Naive thymus-derived CD4-positive, alpha-beta T cell (primary cell): ENCODE results near the gene KCNQ1OT1. TPM values are rescaled to one million over a fixed set of nuclear protein-coding genes. Genes with fewer than 3 reads are reported as not detected.

Experiments used
- ATAC-seq: fragments of 150-1000 bp; cut with Tn5 transposase; 2 replicates; pipeline ENCODE4 v1.10.0; 2021; ENCODE audit warnings: mild to moderate bottlenecking, moderate library complexity
- CTCF ChIA-PET: fragments of 350-600 bp; sonication (Branson Sonifier 250); formaldehyde crosslinking; loops from one replicate; lab custom pipeline; 2021; ENCODE audit warnings: antibody characterized with exemption; lab: Charles Lee
- POLR2A ChIA-PET: fragments of 350-600 bp; sonication (Branson Sonifier 250); formaldehyde crosslinking; loops from one replicate; lab custom pipeline; 2021; ENCODE audit warnings: antibody characterized with exemption, inconsistent platforms; lab: Charles Lee
- DNase-seq, 9 donors: peaks; one replicate each; pipeline versions ENCODE4 v3.0.0 to v3.0.0-alpha.2; 2020 to 2022; ENCODE audit warnings: mixed read lengths in 1 of 9
- H3K27ac ChIP-seq: one replicate; pipeline ENCODE4 v1.7.0; 2013; ENCODE audit warnings: mild to moderate bottlenecking, low read depth, low read length, moderate library complexity
- H3K27me3 ChIP-seq, 2 donors: one replicate each; pipeline ENCODE4 v1.7.0; 2013; ENCODE audit warnings: low read length in 2 of 2, mild to moderate bottlenecking in 2 of 2, moderate library complexity in 2 of 2; ENCODE audit not compliant: control insufficient read depth in 2 of 2, insufficient read depth in 2 of 2
- H3K36me3 ChIP-seq, 3 experiments: 1 replicate in 2 of 3; 2 replicates in 1 of 3; pipeline ENCODE4 v1.7.0; 2013; ENCODE audit warnings: low read length in 3 of 3, mild to moderate bottlenecking in 3 of 3, moderate library complexity in 1 of 3; ENCODE audit not compliant: insufficient read depth in 3 of 3, control insufficient read depth in 2 of 3
- H3K4me1 ChIP-seq, 2 donors: one replicate each; pipeline ENCODE4 v1.7.0; 2013; ENCODE audit warnings: low read length in 2 of 2, mild to moderate bottlenecking in 2 of 2, moderate library complexity in 1 of 2; ENCODE audit not compliant: control insufficient read depth in 2 of 2, insufficient read depth in 2 of 2
- H3K4me3 ChIP-seq: 2 replicates; pipeline ENCODE4 v1.7.0; 2013; ENCODE audit warnings: mild to moderate bottlenecking, low read length
- H3K9me3 ChIP-seq, 3 experiments: 1 replicate in 2 of 3; 2 replicates in 1 of 3; pipeline ENCODE4 v1.7.0; 2013; ENCODE audit warnings: low read length in 3 of 3; ENCODE audit not compliant: control insufficient read depth in 2 of 3
- H3K27ac Mint-ChIP-seq, 9 donors: one replicate each; pipeline ENCODE4 v1.8.0; 2020 to 2022; ENCODE audit warnings: mixed read lengths in 9 of 9, mild to moderate bottlenecking in 8 of 9, moderate library complexity in 5 of 9, inconsistent platforms in 2 of 9
- H3K27me3 Mint-ChIP-seq, 5 donors: one replicate each; pipeline ENCODE4 v1.8.0; 2021 to 2022; ENCODE audit warnings: mixed read lengths in 5 of 5, mild to moderate bottlenecking in 1 of 5
- H3K36me3 Mint-ChIP-seq, 5 donors: one replicate each; pipeline ENCODE4 v1.8.0; 2020 to 2022; ENCODE audit warnings: mixed read lengths in 5 of 5, mild to moderate bottlenecking in 3 of 5, inconsistent platforms in 1 of 5
- H3K4me1 Mint-ChIP-seq, 7 donors: one replicate each; pipeline ENCODE4 v1.8.0; 2020 to 2022; ENCODE audit warnings: mixed read lengths in 7 of 7, mild to moderate bottlenecking in 3 of 7, inconsistent platforms in 1 of 7
- H3K4me3 Mint-ChIP-seq, 10 donors: one replicate each; pipeline ENCODE4 v1.8.0; 2020 to 2022; ENCODE audit warnings: mild to moderate bottlenecking in 10 of 10, mixed read lengths in 10 of 10, moderate library complexity in 6 of 10, inconsistent platforms in 2 of 10
- H3K9me3 Mint-ChIP-seq, 11 donors: one replicate each; pipeline ENCODE4 v1.8.0; 2020 to 2022; ENCODE audit warnings: mixed read lengths in 11 of 11, mild to moderate bottlenecking in 4 of 11, inconsistent platforms in 1 of 11, moderate library complexity in 1 of 11
- intact Hi-C, 2 donors: fragments of 100-400 bp; cut with micrococcal nuclease; formaldehyde crosslinking; loops; one replicate each; pipeline ENCODE4 v1.15.1; 2023
- polyA plus RNA-seq, 2 donors: library from polyadenylated mRNA; unstranded; fragments of 300-500 nt; fragmentation: Illumina TruSeq; gene quantifications; one replicate each; pipeline ENCODE4 v1.2.3, GENCODE V29; 2021
- total RNA-seq, 6 experiments: library from RNA in 5 of 6; stranded (reverse) in 5 of 6; gene quantifications; 1 replicate in 5 of 6; 2 replicates in 1 of 6; pipeline ENCODE4 v1.2.3 and lab custom pipeline; 2021 to 2026

Gene KCNQ1OT1
- total and polyA plus RNA-seq, 7 experiments from 2014 or later = 0.07 to 0.56 (median 0.19) TPM

DNA sequence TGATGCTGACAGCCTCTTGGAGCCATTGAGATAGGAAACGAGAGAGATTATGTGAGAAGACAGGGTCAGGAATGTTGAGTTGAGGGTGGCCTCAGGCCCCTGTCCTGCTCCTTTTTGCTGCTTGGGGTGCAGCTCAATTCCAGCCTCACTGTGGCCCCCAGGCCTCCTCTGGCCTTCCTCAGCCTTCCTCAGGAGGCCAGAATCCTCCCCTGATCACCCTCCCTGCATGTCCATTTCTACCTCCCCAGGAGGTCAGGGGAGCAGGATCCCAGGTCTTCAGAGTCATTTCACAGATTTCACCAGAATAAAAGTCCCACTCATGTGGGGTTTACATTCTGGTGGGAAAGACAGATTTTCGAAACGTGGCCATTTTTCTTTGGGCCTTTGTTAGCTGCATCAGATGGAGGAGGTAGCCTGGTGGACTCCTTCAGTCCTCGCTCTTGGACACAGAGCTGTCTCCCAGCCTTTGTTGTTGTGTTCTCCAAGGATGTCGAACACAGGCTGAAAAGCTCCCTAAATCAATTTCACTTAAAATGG is 2.2 kb upstream of the KCNQ1OT1 start:
- Mint-ChIP-seq H3K27me3 (peaks cover 0 to 5% (median 0%) of the 10 kb centered on the region in 5 donors), H3K4me3 (peak overlapping the region in 4 of 10 donors; percentile 8 to 80 (median 46)), H3K4me1 (peaks cover 0 to 23% (median 7%) of the 10 kb centered on the region in 7 donors), H3K27ac (no peak overlapping the region), H3K36me3 (peaks cover 0 to 37% (median 16%) of the 10 kb centered on the region in 5 donors), H3K9me3 (peaks cover 0 to 5% (median 3%) of the 10 kb centered on the region in 11 donors)
- H3K9me3 ChIP-seq = no peaks in the 10 kb centered on the region
- intact Hi-C loops = loop anchor here in 1 of 2 donors (5.0 kb wide), 1 partner anchor 290 kb away; the partner anchor contains the start of gene NAP1L4
- peaks cover 2 to 4% of the 10 kb centered on the region in 2 donors for H3K4me1 ChIP-seq
- DNase-seq (no peak), ATAC-seq (no peak)
- H3K27ac ChIP-seq = no peak overlapping the region
- no peak overlapping the region for H3K4me3 ChIP-seq
- ChIA-PET CTCF (no interaction called here), POLR2A (no interaction called here)
- peaks cover 0 to 7% (median 0%) of the 10 kb centered on the region in 3 experiments for H3K36me3 ChIP-seq
- no peaks in the 10 kb centered on the region for H3K27me3 ChIP-seq

DNA sequence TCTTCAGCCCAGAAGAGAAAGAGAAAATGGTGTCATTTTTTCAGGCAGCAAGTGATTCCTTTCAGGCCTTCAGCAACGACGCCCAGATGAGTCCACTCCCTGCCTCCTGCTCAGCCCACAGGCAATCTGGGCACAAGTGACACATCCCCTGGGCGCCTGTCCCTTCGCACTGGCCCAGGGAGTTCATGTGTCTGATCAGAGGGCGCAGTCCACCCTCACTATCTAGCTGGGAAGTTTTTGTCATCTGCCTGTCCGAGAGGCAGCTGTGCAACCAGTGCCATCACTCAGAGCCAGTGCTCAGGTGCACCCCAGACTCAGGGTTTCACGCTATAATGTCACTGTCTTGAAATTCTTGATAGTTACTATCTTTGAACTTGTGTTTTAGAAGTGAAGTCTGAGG is 1.4 kb upstream of the KCNQ1OT1 start:
- H3K36me3 ChIP-seq = peaks cover 0 to 7% (median 0%) of the 10 kb centered on the region in 3 experiments
- no peaks in the 10 kb centered on the region for H3K27me3 ChIP-seq
- no peak for ATAC-seq
- peaks cover 2 to 4% of the 10 kb centered on the region in 2 donors for H3K4me1 ChIP-seq
- no peak overlapping the region for H3K4me3 ChIP-seq
- ChIA-PET CTCF (no interaction called here), POLR2A (no interaction called here)
- H3K9me3 Mint-ChIP-seq = peaks cover 0 to 4% (median 3%) of the 10 kb centered on the region in 11 donors
- no peaks in the 10 kb centered on the region for H3K9me3 ChIP-seq
- H3K27ac Mint-ChIP-seq = peak overlapping the region in 1 of 9 donors; percentile 77
- intact Hi-C loops = loop anchor here in 1 of 2 donors (5.0 kb wide), 1 partner anchor 291 kb away; the partner anchor contains the start of gene NAP1L4
- H3K27ac ChIP-seq = no peak overlapping the region
- H3K36me3 Mint-ChIP-seq = peaks cover 0 to 37% (median 18%) of the 10 kb centered on the region in 5 donors
- H3K4me3 Mint-ChIP-seq = peak overlapping the region; percentile 18 to 80 (median 64)
- H3K4me1 Mint-ChIP-seq = peaks cover 0 to 23% (median 7%) of the 10 kb centered on the region in 7 donors
- peaks cover 0 to 5% (median 0%) of the 10 kb centered on the region in 5 donors for H3K27me3 Mint-ChIP-seq
- no peak for DNase-seq

DNA sequence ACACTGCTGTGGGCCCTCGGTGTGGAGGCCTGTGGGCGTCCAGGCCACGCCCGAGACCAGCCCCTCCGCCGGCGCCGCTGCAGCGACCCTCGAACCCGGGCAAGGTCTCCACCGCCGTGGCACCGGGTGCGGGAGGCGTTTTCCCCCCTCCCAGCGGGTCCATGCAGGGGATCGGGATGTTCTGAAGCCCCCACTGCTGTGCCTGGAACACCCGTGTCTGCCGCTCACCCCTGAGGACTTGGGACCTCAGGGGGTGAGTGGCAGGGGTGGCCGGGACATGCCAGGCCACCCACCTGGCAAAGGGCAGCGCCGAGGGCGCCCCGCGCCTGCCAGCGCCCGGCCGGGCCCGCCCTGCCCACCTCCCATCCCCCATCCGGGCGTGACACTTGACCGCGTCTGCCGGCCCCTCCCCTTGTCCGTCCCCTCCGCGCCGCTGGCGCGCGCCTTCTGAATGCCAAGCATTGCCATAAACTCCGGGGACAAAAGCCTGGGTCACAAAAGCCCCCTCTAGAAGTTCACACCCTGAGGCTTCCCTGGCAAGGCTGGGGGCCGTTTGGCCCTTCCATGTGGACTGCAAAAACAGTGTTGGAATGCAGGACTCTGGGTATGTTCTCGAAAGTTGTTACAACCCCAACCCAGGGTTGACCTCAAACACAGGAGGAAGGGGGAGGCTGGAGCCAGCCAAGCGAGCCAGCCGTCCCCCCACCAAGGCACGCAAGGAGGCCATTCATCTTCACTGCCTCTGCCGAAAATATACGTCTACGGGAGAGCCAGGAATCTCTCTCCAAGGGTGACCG is 819 bp upstream of the KCNQ1OT1 start:
- CTCF ChIA-PET = no interaction called here
- Histone ChIP-seq H3K27me3 (no peaks in the 10 kb centered on the region), H3K9me3 (no peaks in the 10 kb centered on the region), H3K4me1 (peaks cover 2 to 4% of the 10 kb centered on the region in 2 donors), H3K4me3 (peak overlapping the region; percentile 57), H3K27ac (peak overlapping the region; percentile 61), H3K36me3 (peaks cover 0 to 7% (median 0%) of the 10 kb centered on the region in 3 experiments)
- intact Hi-C loops = loop anchor here (1.0 to 5.0 kb wide), 2 partner anchors 185 to 292 kb away; partner anchors contain the start of genes CDKN1C (in 2 of the 2) and NAP1L4 (in 1 of the 2)
- ATAC-seq (no peak), DNase-seq (peak in 1 of 9 donors; percentile 59)
- POLR2A ChIA-PET = no interaction called here
- Mint-ChIP-seq H3K27me3 (peaks cover 0 to 5% (median 0%) of the 10 kb centered on the region in 5 donors), H3K4me1 (peaks cover 0 to 20% (median 8%) of the 10 kb centered on the region in 7 donors), H3K4me3 (peak overlapping the region; percentile 18 to 81 (median 68)), H3K36me3 (peaks cover 0 to 35% (median 11%) of the 10 kb centered on the region in 5 donors), H3K9me3 (peaks cover 0 to 4% (median 0%) of the 10 kb centered on the region in 11 donors), H3K27ac (peak overlapping the region in 1 of 9 donors; percentile 77)

GRCh38 chr11:2699185-2699530 is 636 bp downstream of the KCNQ1OT1 start:
- Histone ChIP-seq H3K4me3 (no peak overlapping the region), H3K36me3 (peaks cover 0 to 7% (median 0%) of the 10 kb centered on the region in 3 experiments), H3K27me3 (no peaks in the 10 kb centered on the region), H3K27ac (peak overlapping the region; percentile 56), H3K4me1 (peaks cover 2 to 4% of the 10 kb centered on the region in 2 donors), H3K9me3 (no peaks in the 10 kb centered on the region)
- Mint-ChIP-seq H3K4me3 (peak overlapping the region; percentile 15 to 89 (median 70)), H3K4me1 (peaks cover 0 to 20% (median 10%) of the 10 kb centered on the region in 7 donors), H3K27me3 (peaks cover 0 to 5% (median 0%) of the 10 kb centered on the region in 5 donors), H3K9me3 (peaks cover 0 to 4% (median 0%) of the 10 kb centered on the region in 11 donors), H3K27ac (peak overlapping the region in 6 of 9 donors; percentile 14 to 70 (median 50)), H3K36me3 (peaks cover 0 to 38% (median 15%) of the 10 kb centered on the region in 5 donors)
- ChIA-PET CTCF (no interaction called here), POLR2A (no interaction called here)
- intact Hi-C loops = no loop called here
- no peak for ATAC-seq
- DNase-seq = peak in 2 of 9 donors; percentile 11 to 34

DNA sequence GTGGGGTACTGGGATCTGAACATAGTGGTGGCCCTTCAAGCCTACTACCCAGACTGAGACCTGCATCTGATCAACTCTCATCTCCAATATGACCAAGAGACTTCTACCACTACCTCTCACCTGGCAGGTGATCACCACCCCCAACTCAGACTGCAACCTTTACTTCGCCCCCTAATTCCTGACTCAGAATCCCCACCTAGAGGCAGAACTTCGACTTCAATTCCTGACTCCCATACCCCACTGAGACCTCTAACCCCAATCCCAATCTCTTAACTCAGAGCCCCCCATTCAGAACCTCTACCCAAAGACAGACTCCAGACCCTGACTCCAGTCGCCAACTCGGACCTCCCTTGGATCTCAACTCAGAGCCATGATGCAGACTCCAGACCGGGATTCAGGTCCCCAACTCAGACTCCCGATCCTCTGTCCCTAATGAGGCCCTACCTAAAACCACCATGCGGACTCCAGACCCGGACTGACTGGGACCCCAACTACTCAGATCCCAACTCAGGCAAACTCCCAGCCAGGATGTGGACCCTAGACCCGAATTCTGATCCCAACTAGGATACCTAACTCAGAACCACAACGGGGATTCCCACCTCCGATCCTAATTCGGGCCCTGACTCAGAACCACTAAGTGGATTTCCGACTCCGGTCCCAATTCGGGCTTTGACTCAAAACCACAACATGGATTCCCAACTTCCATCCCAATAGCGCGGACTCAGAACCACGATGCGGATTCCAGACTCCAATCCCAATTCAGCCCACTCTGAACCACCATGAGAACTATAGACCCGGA is 1.2 kb downstream of the KCNQ1OT1 start:
- Histone ChIP-seq H3K27ac (no peak overlapping the region), H3K36me3 (peaks cover 0 to 7% (median 0%) of the 10 kb centered on the region in 3 experiments), H3K9me3 (no peaks in the 10 kb centered on the region), H3K4me3 (no peak overlapping the region), H3K4me1 (peaks cover 2 to 4% of the 10 kb centered on the region in 2 donors), H3K27me3 (no peaks in the 10 kb centered on the region)
- POLR2A ChIA-PET = no interaction called here
- no peak for DNase-seq
- peaks cover 0 to 5% (median 0%) of the 10 kb centered on the region in 5 donors for H3K27me3 Mint-ChIP-seq
- H3K36me3 Mint-ChIP-seq = peaks cover 0 to 36% (median 15%) of the 10 kb centered on the region in 5 donors
- peaks cover 0 to 4% (median 0%) of the 10 kb centered on the region in 11 donors for H3K9me3 Mint-ChIP-seq
- CTCF ChIA-PET = no interaction called here
- intact Hi-C loops = no loop called here
- ATAC-seq = no peak
- H3K27ac Mint-ChIP-seq = peak overlapping the region in 5 of 9 donors; percentile 2 to 81 (median 32)
- H3K4me1 Mint-ChIP-seq = peaks cover 0 to 20% (median 10%) of the 10 kb centered on the region in 7 donors
- peak overlapping the region; percentile 15 to 89 (median 70) for H3K4me3 Mint-ChIP-seq

- ATAC-seq = no peak
- DNase-seq = no peak
- intact Hi-C loops = no loop called here
Observed at GRCh38 chr11:2697866-2698265, 1.9 kb downstream of the KCNQ1OT1 start.

More at GRCh38 chr11:2697866-2698265, 1.9 kb downstream of the KCNQ1OT1 start:
- no peaks in the 10 kb centered on the region for H3K9me3 ChIP-seq
- H3K27ac Mint-ChIP-seq = no peak overlapping the region
- ChIA-PET POLR2A (no interaction called here), CTCF (interaction anchor here (0.8 kb wide), 1 partner anchor 190 kb away, joined by 3 read pairs; no protein-coding TSS in a partner anchor)
- H3K9me3 Mint-ChIP-seq = peaks cover 0 to 4% (median 0%) of the 10 kb centered on the region in 11 donors
- H3K4me3 ChIP-seq = no peak overlapping the region
- peaks cover 2 to 4% of the 10 kb centered on the region in 2 donors for H3K4me1 ChIP-seq
- H3K4me3 Mint-ChIP-seq = peak overlapping the region in 4 of 10 donors; percentile 15 to 73 (median 68)
- H3K4me1 Mint-ChIP-seq = peaks cover 0 to 20% (median 10%) of the 10 kb centered on the region in 7 donors
- peaks cover 0 to 7% (median 0%) of the 10 kb centered on the region in 3 experiments for H3K36me3 ChIP-seq
- no peak overlapping the region for H3K27ac ChIP-seq
- H3K36me3 Mint-ChIP-seq = peaks cover 0 to 36% (median 15%) of the 10 kb centered on the region in 5 donors
- no peaks in the 10 kb centered on the region for H3K27me3 ChIP-seq
- peaks cover 0 to 5% (median 0%) of the 10 kb centered on the region in 5 donors for H3K27me3 Mint-ChIP-seq
